H9 (cell line): ENCODE data around the gene TMEM114. TPM values are rescaled to one million over a fixed set of nuclear protein-coding genes. Genes with fewer than 3 reads are reported as not detected.

ENCODE experiments used
- DNase-seq: peaks from one replicate; pipeline ENCODE4 v3.0.0-alpha.2; 2017
- H2AFZ ChIP-seq: one replicate; pipeline ENCODE4 v1.6.1; 2013; ENCODE audit warnings: mild to moderate bottlenecking, low read length, control low read depth, moderate library complexity
- H2AK5ac ChIP-seq: 2 replicates; pipeline ENCODE4 v1.6.1; 2013; ENCODE audit warnings: low read length, control low read depth, mixed read lengths; ENCODE audit not compliant: insufficient read length
- H2BK120ac ChIP-seq: one replicate; pipeline ENCODE4 v1.6.1; 2013; ENCODE audit warnings: low read depth, mild to moderate bottlenecking, low read length, control low read depth, inconsistent platforms; ENCODE audit not compliant: poor library complexity, severe bottlenecking
- H2BK12ac ChIP-seq: 2 replicates; pipeline ENCODE4 v1.6.1; 2013; ENCODE audit warnings: low read length, control low read depth, mixed read lengths, low read depth; ENCODE audit not compliant: insufficient read length
- H2BK15ac ChIP-seq: 2 replicates; pipeline ENCODE4 v1.6.1; 2013; ENCODE audit warnings: low read depth, low read length, control low read depth
- H2BK20ac ChIP-seq: one replicate; pipeline ENCODE4 v1.6.1; 2013; ENCODE audit warnings: low read depth, mild to moderate bottlenecking, low read length, control low read depth, inconsistent platforms; ENCODE audit not compliant: poor library complexity, severe bottlenecking
- H2BK5ac ChIP-seq: 2 replicates; pipeline ENCODE4 v1.6.1; 2013; ENCODE audit warnings: low read length, control low read depth, mixed read lengths; ENCODE audit not compliant: insufficient read length
- H3K14ac ChIP-seq: 2 replicates; pipeline ENCODE4 v1.6.1; 2013; ENCODE audit warnings: low read length, control low read depth; ENCODE audit not compliant: insufficient read depth
- H3K18ac ChIP-seq: 2 replicates; pipeline ENCODE4 v1.6.1; 2013; ENCODE audit warnings: low read depth, mild to moderate bottlenecking, mixed read lengths, low read length, control low read depth; ENCODE audit not compliant: insufficient read length
- H3K23ac ChIP-seq: 2 replicates; pipeline ENCODE4 v1.6.1; 2013; ENCODE audit warnings: low read length, control low read depth, mixed read lengths, low read depth; ENCODE audit not compliant: insufficient read length
- H3K23me2 ChIP-seq: 2 replicates; pipeline ENCODE4 v1.6.1; 2013; ENCODE audit warnings: low read depth, mild to moderate bottlenecking, mixed read lengths, low read length, control low read depth; ENCODE audit not compliant: insufficient read length, poor library complexity, severe bottlenecking
- H3K27ac ChIP-seq: 2 replicates; pipeline ENCODE4 v1.5.1; 2013; ENCODE audit warnings: low read length, control low read depth, mixed read lengths, low read depth; ENCODE audit not compliant: insufficient read length
- H3K27me3 ChIP-seq: 2 replicates; pipeline ENCODE4 v1.6.1; 2013; ENCODE audit warnings: low read length, control low read depth, inconsistent platforms; ENCODE audit not compliant: insufficient read depth
- H3K4ac ChIP-seq: 2 replicates; pipeline ENCODE4 v1.6.1; 2013; ENCODE audit warnings: low read depth, mild to moderate bottlenecking, control low read depth, inconsistent platforms, low read length, moderate library complexity
- H3K4me1 ChIP-seq: 2 replicates; pipeline ENCODE4 v1.6.1; 2013; ENCODE audit warnings: low read length, control low read depth, inconsistent platforms; ENCODE audit not compliant: insufficient read depth
- H3K4me2 ChIP-seq: 2 replicates; pipeline ENCODE4 v1.6.1; 2013; ENCODE audit warnings: low read length, control low read depth, mixed read lengths; ENCODE audit not compliant: insufficient read length, insufficient read depth
- H3K56ac ChIP-seq: 2 replicates; pipeline ENCODE4 v1.6.1; 2013; ENCODE audit warnings: low read depth, mild to moderate bottlenecking, mixed read lengths, low read length, control low read depth; ENCODE audit not compliant: insufficient read length
- H3K79me1 ChIP-seq: 2 replicates; pipeline ENCODE4 v1.6.1; 2013; ENCODE audit warnings: low read depth, mild to moderate bottlenecking, moderate library complexity, low read length, control low read depth, inconsistent platforms; ENCODE audit not compliant: insufficient read depth, poor library complexity, severe bottlenecking
- H3K79me2 ChIP-seq: 2 replicates; pipeline ENCODE4 v1.6.1; 2013; ENCODE audit warnings: low read length, control low read depth, inconsistent platforms; ENCODE audit not compliant: insufficient read depth
- H3K9ac ChIP-seq: 2 replicates; pipeline ENCODE4 v1.6.1; 2013; ENCODE audit warnings: low read length, control low read depth, mixed read lengths; ENCODE audit not compliant: insufficient read length; ENCODE audit errors: extremely low read depth
- H3K9me3 ChIP-seq: one replicate; pipeline ENCODE4 v1.6.1; 2013; ENCODE audit warnings: low read depth, low read length, inconsistent platforms; ENCODE audit not compliant: control insufficient read depth
- H3T11ph ChIP-seq: one replicate; pipeline ENCODE4 v1.6.1; 2013; ENCODE audit warnings: mild to moderate bottlenecking, low read length, control low read depth, inconsistent platforms
- H4K20me1 ChIP-seq: one replicate; pipeline ENCODE4 v1.6.1; 2013; ENCODE audit not compliant: control insufficient read depth, insufficient read length, insufficient read depth
- H4K5ac ChIP-seq: 2 replicates; pipeline ENCODE4 v1.6.1; 2013; ENCODE audit warnings: low read depth, mild to moderate bottlenecking, mixed read lengths, low read length, control low read depth; ENCODE audit not compliant: insufficient read length
- H4K8ac ChIP-seq: replicated peaks from 2 replicates; pipeline ENCODE4 v1.6.1; 2013; ENCODE audit warnings: low read length, control low read depth, mixed read lengths, low read depth; ENCODE audit not compliant: insufficient read length
- H4K91ac ChIP-seq: 2 replicates; pipeline ENCODE4 v1.6.1; 2013; ENCODE audit warnings: low read depth, mild to moderate bottlenecking, moderate library complexity, mixed read lengths, low read length, control low read depth; ENCODE audit not compliant: insufficient read length
- H3K27ac Mint-ChIP-seq, 3 experiments: 2 replicates in 2 of 3; 3 replicates in 1 of 3; pipeline ENCODE4 v1.8.0; 2020 to 2021; ENCODE audit warnings: mixed read lengths in 3 of 3, mild to moderate bottlenecking in 1 of 3, moderate library complexity in 1 of 3
- H3K27me3 Mint-ChIP-seq: 2 replicates; pipeline ENCODE4 v1.8.0; 2021; ENCODE audit warnings: low read depth, mild to moderate bottlenecking, moderate library complexity, mixed read lengths
- H3K36me3 Mint-ChIP-seq, 3 experiments: 2 replicates in 2 of 3; 3 replicates in 1 of 3; pipeline ENCODE4 v1.8.0; 2020 to 2021; ENCODE audit warnings: low read depth in 3 of 3, mixed read lengths in 3 of 3; ENCODE audit not compliant: insufficient read depth in 1 of 3
- H3K4me1 Mint-ChIP-seq, 2 experiments: 2 replicates each; pipeline ENCODE4 v1.8.0; 2020; ENCODE audit warnings: mixed read lengths in 2 of 2
- H3K4me3 Mint-ChIP-seq, 2 experiments: 2 replicates in 1 of 2; 3 replicates in 1 of 2; pipeline ENCODE4 v1.8.0; 2020 to 2021; ENCODE audit warnings: mild to moderate bottlenecking in 2 of 2, mixed read lengths in 2 of 2, moderate library complexity in 1 of 2
- H3K9me3 Mint-ChIP-seq, 2 experiments: 2 replicates in 1 of 2; 3 replicates in 1 of 2; pipeline ENCODE4 v1.8.0; 2020; ENCODE audit warnings: mild to moderate bottlenecking in 2 of 2, mixed read lengths in 2 of 2, moderate library complexity in 1 of 2
- WGBS: extraction: QIAGEN DNeasy Blood & Tissue Kit; methylation state at CpG from one replicate; pipeline ENCODE4 v1.1.7; 2013; ENCODE audit warnings: missing lambda C conversion rate, low lambda C conversion rate, mixed read lengths; ENCODE audit not compliant: insufficient read length; ENCODE audit errors: extremely low coverage; 5-methylcytosine and 5-hydroxymethylcytosine counted together
- total RNA-seq: library from RNA; stranded (reverse); gene quantifications from 2 replicates; pipeline ENCODE4 v1.2.1, GENCODE V29; 2021
- TF ChIP-seq, protein P1 (sequence below): fragments of 200-600 bp; sonication (generic); conservative IDR thresholded peaks from 3 replicates; pipeline ENCODE4 v1.8.0; 2021; ENCODE audit warnings: antibody characterized with exemption, mild to moderate bottlenecking

Gene TMEM114
- total RNA-seq, 1 experiment from 2014 or later: 0.33 TPM

DNA sequence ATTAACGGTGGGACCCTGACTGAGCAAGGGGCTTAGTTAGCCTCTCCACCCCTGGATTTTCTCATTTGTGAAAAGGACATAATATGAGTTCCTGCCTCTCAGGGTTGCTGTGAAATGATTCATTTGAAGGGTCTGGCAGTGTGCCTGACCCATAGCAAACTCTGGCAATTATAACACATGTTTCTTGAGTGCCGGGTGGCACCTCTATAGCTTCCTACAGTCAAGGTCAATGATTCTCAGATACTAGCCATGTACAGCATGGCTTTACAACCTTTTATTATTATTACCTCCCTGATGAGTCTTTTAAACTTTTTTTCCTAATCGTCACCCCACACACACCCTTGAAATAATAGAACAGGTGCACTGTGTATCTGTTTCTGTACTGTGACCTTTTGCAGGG, 42.1 kb downstream of the TMEM114 start:
- H3K4me1 ChIP-seq: no peaks in the 10 kb centered on the region
- H3K27me3 Mint-ChIP-seq: peaks cover 75% of the 10 kb centered on the region
- no peak overlapping the region for H2AFZ ChIP-seq
- no peaks in the 10 kb centered on the region for H3K79me2 ChIP-seq
- no peak for DNase-seq
- H4K8ac ChIP-seq: no peak overlapping the region
- WGBS: no CpG with 5 or more reads among the region's 3 CpGs
- H2BK5ac ChIP-seq: no peak overlapping the region
- peaks cover 0 to 6% of the 10 kb centered on the region in 2 experiments; a peak in 1 of 5 replicates for H3K9me3 Mint-ChIP-seq
- H3K4me2 ChIP-seq: no peak overlapping the region
- H4K5ac ChIP-seq: no peak overlapping the region
- H3K27me3 ChIP-seq: no peaks in the 10 kb centered on the region
- no peak overlapping the region for H3K18ac ChIP-seq
- no peaks in the 10 kb centered on the region for H3K9me3 ChIP-seq
- H4K91ac ChIP-seq: no peak overlapping the region
- peaks cover 6 to 9% of the 10 kb centered on the region in 2 experiments for H3K4me1 Mint-ChIP-seq
- no peak overlapping the region for H2BK120ac ChIP-seq
- no peak overlapping the region for H3K4me3 Mint-ChIP-seq
- no peak overlapping the region for H2AK5ac ChIP-seq
- no peak overlapping the region for H2BK20ac ChIP-seq
- H3K36me3 Mint-ChIP-seq: no peaks in the 10 kb centered on the region
- no peak overlapping the region for H3K27ac ChIP-seq
- H3K23ac ChIP-seq: no peak overlapping the region
- no peak overlapping the region for H3T11ph ChIP-seq
- H3K14ac ChIP-seq: no peak overlapping the region
- no peaks in the 10 kb centered on the region for H3K23me2 ChIP-seq
- H3K56ac ChIP-seq: no peak overlapping the region
- TF ChIP-seq, protein P1, sequence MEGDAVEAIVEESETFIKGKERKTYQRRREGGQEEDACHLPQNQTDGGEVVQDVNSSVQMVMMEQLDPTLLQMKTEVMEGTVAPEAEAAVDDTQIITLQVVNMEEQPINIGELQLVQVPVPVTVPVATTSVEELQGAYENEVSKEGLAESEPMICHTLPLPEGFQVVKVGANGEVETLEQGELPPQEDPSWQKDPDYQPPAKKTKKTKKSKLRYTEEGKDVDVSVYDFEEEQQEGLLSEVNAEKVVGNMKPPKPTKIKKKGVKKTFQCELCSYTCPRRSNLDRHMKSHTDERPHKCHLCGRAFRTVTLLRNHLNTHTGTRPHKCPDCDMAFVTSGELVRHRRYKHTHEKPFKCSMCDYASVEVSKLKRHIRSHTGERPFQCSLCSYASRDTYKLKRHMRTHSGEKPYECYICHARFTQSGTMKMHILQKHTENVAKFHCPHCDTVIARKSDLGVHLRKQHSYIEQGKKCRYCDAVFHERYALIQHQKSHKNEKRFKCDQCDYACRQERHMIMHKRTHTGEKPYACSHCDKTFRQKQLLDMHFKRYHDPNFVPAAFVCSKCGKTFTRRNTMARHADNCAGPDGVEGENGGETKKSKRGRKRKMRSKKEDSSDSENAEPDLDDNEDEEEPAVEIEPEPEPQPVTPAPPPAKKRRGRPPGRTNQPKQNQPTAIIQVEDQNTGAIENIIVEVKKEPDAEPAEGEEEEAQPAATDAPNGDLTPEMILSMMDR: no peak
- no peak overlapping the region for H3K4ac ChIP-seq
- H3K9ac ChIP-seq: no peak overlapping the region
- no peak overlapping the region for H3K27ac Mint-ChIP-seq
- no peak overlapping the region for H2BK15ac ChIP-seq
- H2BK12ac ChIP-seq: no peak overlapping the region
- H4K20me1 ChIP-seq: no peaks in the 10 kb centered on the region
- no peaks in the 10 kb centered on the region for H3K79me1 ChIP-seq
